Measurements from ENCODE around the gene KIR3DL2. TPM values are rescaled to one million over a fixed set of nuclear protein-coding genes. Genes with fewer than 3 reads are reported as not detected.
"Not testable (repeated sequence)": the region's sequence is repeated elsewhere in the genome, so short reads cannot be mapped to it uniquely, and the experiment has no call there.

Gene KIR3DL2
- total RNA-seq, 2 donors from 2014 or later, result not detected

DNA sequence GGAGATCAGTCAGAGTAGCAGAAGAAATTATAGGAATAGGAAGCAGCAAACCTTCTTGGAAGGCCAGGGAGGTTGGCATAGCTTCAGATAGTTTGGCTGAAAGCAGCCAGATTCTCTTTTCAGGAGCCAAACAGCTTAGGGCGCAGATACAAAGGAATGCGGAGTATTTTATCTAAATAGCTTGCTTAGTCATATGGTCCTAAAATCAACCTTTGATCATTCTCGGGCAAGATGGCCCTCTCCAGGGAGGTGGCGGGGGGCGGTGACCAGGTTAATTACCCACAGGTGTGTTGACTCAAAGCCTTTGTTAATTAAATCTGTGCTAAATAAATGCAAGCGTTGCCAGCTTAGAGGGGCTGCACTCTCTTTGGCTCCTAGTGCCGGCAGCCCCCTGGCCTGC is 43.2 kb downstream of the KIR3DL2 start:
- TF ChIP-seq, protein P1, sequence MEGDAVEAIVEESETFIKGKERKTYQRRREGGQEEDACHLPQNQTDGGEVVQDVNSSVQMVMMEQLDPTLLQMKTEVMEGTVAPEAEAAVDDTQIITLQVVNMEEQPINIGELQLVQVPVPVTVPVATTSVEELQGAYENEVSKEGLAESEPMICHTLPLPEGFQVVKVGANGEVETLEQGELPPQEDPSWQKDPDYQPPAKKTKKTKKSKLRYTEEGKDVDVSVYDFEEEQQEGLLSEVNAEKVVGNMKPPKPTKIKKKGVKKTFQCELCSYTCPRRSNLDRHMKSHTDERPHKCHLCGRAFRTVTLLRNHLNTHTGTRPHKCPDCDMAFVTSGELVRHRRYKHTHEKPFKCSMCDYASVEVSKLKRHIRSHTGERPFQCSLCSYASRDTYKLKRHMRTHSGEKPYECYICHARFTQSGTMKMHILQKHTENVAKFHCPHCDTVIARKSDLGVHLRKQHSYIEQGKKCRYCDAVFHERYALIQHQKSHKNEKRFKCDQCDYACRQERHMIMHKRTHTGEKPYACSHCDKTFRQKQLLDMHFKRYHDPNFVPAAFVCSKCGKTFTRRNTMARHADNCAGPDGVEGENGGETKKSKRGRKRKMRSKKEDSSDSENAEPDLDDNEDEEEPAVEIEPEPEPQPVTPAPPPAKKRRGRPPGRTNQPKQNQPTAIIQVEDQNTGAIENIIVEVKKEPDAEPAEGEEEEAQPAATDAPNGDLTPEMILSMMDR (IDR thresholded peaks at IDR 0.05), result no peak
- Histone ChIP-seq H3K27me3 (no peaks in the 10 kb centered on the region), H3K4me3 (no peak overlapping the region), H3K4me1 (no peaks in the 10 kb centered on the region), H3K36me3 (no peaks in the 10 kb centered on the region), H3K9me3 (no peaks in the 10 kb centered on the region), H3K27ac (no peak overlapping the region)
- no peak for DNase-seq (ENCODE audit: low spot score)

DNA sequence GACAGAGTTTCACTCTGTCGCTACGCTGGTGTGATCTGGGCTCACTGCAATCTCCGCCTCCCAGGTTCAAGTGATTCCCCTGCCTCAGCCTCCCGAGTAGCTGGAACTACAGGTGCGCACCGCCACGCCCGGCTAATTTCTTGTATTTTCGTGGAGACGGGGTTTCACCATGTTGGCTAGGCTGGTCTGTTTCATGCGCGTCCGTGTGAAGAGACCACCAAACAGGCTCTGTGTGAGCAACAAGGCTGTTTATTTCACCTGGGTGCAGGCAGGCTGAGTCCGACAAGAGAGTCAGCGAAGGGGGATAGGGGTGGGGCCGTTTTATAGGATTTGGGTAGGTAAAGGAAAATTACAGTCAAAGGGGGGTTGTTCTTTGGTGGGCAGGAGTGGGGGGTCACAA is 43.9 kb downstream of the KIR3DL2 start:
- not testable (repeated sequence) for H3K4me3 ChIP-seq; H3K36me3 ChIP-seq; H3K9me3 ChIP-seq; H3K27ac ChIP-seq; H3K27me3 ChIP-seq; DNase-seq (ENCODE audit: low spot score); H3K4me1 ChIP-seq

DNA sequence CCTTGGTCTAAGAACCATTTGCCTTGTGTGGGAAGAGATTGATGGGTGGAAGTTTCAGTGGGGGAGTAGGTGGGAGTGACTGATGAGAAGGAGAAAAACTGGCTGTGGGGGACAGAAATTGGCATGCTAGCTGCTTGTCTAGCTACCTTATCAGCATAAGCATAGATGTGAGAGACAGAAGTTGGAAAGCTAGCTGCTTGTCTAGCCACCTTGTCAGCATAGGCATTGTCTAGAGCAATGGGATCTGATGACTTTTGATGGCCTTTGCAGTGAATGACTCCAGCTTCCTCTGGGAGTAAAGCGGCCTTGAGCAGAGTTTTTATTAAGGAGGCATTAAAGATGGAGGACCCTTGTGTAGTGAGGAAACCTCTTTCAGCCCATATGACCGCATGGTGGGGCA is 45.8 kb downstream of the KIR3DL2 start:
- Histone ChIP-seq H3K4me1 (no peaks in the 10 kb centered on the region), H3K4me3 (no peak overlapping the region), H3K9me3 (no peaks in the 10 kb centered on the region), H3K27me3 (no peaks in the 10 kb centered on the region), H3K36me3 (no peaks in the 10 kb centered on the region), H3K27ac (no peak overlapping the region)
- TF ChIP-seq, protein P1 (IDR thresholded peaks at IDR 0.05), result no peak
- DNase-seq (ENCODE audit: low spot score), result no peak

DNA sequence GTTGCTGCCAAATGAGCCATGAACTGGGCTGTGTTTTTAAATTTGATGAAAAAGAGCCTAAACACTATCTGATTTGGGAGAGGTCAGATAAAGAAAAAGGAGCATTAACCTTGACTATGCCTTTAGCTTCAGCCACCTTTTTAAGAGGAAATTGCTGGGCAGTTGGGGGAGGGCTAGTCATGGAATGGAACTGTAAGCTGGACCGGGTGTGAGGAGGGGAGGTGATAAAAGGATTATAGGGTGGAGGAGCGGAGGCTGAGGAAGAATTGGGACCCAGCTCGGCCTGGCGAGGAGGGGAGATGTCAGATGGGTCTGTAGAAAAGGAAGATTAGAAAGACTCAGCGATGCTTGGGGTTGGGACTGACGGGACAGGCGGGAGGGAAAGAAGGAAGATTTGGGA is 48.4 kb downstream of the KIR3DL2 start:
- H3K4me3 ChIP-seq; DNase-seq (ENCODE audit: low spot score); H3K9me3 ChIP-seq; H3K27me3 ChIP-seq; H3K27ac ChIP-seq; H3K36me3 ChIP-seq; H3K4me1 ChIP-seq: not testable (repeated sequence)

DNA sequence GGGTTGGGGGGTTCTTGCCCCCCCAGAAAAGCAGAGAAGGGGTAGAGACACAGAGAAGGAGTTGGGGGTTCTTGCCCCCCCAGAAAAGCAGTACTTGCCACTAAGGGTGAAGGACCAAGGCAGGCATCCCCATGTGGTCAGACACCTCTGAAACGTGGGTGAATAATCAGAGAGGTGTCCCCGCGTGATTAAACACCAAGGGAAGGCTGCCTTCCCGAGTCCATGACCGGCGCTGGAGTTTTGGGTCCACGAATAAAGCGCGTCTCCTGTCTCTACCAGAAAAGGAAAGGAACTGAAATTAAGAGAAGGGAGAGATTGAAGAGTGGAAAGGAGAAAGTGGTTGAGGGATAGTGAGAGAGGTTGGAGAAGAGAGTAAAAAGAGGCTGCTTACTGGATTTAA is 49.4 kb downstream of the KIR3DL2 start:
- not testable (repeated sequence) for DNase-seq (ENCODE audit: low spot score); H3K4me1 ChIP-seq; H3K4me3 ChIP-seq; H3K27me3 ChIP-seq; H3K36me3 ChIP-seq; H3K27ac ChIP-seq; H3K9me3 ChIP-seq

DNA sequence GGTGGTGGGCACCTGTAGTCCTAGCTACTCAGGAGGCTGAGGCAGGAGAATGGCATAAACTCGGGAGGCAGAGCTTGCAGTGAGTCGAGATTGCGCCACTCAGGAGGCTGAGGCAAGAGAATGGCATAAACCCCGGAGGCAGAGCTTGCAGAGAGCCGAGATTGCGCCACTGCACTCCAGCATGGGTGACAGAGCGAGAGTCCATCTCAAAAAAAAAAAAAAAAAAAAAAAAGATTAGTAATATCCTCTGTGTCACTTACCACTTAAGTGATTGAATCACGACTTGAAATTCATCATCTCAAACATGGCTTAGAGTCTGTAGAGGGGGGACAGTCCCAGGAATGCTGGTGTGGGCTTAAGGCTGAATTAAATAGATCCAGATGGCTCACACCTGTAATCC is 50.9 kb downstream of the KIR3DL2 start:
- H3K36me3 ChIP-seq; H3K4me1 ChIP-seq; H3K9me3 ChIP-seq; H3K4me3 ChIP-seq; DNase-seq (ENCODE audit: low spot score); H3K27me3 ChIP-seq; H3K27ac ChIP-seq: not testable (repeated sequence)

DNA sequence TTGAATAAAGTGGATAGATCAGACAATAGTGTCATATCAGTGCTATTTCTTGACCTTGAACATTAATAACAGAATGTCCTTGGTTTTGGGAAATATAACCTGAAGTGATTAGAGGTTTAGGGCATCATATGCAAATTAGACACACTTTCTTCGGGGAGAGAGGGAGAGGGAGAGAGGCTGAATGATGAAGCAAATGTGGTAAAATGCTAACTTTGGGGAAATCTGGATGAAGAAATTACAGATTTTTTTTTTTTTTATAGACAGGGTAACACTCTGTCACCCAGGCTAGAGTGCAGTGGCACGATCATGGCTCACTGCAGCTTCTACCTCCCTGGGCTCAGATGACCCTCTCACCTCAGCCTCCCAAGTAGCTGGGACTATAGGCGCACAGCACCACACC is 51.8 kb downstream of the KIR3DL2 start:
- no peak overlapping the region for H3K27ac ChIP-seq
- TF ChIP-seq, protein P1 (IDR thresholded peaks at IDR 0.05), result no peak
- no peaks in the 10 kb centered on the region for H3K4me1 ChIP-seq
- no peak for DNase-seq (ENCODE audit: low spot score)
- H3K27me3 ChIP-seq, result no peaks in the 10 kb centered on the region
- no peaks in the 10 kb centered on the region for H3K36me3 ChIP-seq
- H3K9me3 ChIP-seq, result no peaks in the 10 kb centered on the region
- H3K4me3 ChIP-seq, result no peak overlapping the region

DNA sequence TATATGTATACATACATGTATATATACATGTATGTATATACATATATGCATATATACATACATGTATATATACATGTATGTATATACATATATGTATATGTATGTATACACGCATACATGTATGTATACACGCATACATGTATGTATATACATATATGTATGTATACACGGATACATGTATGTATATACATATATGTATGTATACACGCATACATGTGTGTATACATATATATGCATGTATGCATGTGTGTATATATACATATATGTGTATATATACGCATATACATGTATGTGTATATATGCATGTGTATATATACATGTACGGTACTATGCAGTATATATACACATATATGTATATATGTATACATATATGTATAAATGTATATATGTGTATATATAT is 53.1 kb downstream of the KIR3DL2 start:
- DNase-seq (ENCODE audit: low spot score), result no peak
- no peaks in the 10 kb centered on the region for H3K27me3 ChIP-seq
- H3K9me3 ChIP-seq, result no peaks in the 10 kb centered on the region
- H3K27ac ChIP-seq, result no peak overlapping the region
- H3K4me1 ChIP-seq, result no peaks in the 10 kb centered on the region
- TF ChIP-seq, protein P1 (IDR thresholded peaks at IDR 0.05), result no peak
- no peaks in the 10 kb centered on the region for H3K36me3 ChIP-seq
- H3K4me3 ChIP-seq, result no peak overlapping the region

DNA sequence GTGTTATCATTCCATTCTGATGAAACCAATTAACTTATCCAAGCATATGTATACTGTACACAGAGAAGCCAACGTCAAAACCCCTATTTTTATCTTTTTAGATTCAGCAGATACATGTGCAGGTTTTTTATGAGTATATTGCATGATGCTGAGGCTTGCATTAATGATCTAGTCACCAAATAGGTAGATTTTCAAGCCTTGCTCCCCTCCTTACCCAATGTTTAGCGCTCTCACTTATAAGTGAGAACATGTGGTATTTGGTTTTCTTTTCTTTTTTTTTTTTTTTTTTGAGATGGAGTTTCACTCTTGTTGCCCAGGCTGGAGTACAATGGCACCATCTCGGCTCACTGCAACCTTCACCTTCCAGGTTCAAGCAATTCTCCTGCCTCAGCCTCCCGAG is 54.0 kb downstream of the KIR3DL2 start:
- not testable (repeated sequence) for H3K27ac ChIP-seq; DNase-seq (ENCODE audit: low spot score); H3K4me1 ChIP-seq; H3K27me3 ChIP-seq; H3K9me3 ChIP-seq; H3K4me3 ChIP-seq; H3K36me3 ChIP-seq

All from right atrium auricular region (tissue), 2 donors.